Mesodermal cell (in vitro differentiated cells): Measurements from ENCODE around the gene SEC14L6.

Source experiments
- H3K27ac ChIP-seq: 2 replicates; pipeline ENCODE4 v1.7.0; 2013; ENCODE audit warnings: mild to moderate bottlenecking, low read depth, low read length, moderate library complexity; ENCODE audit not compliant: severe bottlenecking
- H3K36me3 ChIP-seq: 2 replicates; pipeline ENCODE4 v1.7.1; 2013; ENCODE audit warnings: mild to moderate bottlenecking, low read length, moderate library complexity; ENCODE audit not compliant: control insufficient read depth, insufficient read depth
- H3K4me1 ChIP-seq: one replicate; pipeline ENCODE4 v1.7.1; 2013; ENCODE audit warnings: mild to moderate bottlenecking, low read length; ENCODE audit not compliant: insufficient read depth, control insufficient read depth, poor library complexity, severe bottlenecking
- H3K4me3 ChIP-seq: 2 replicates; pipeline ENCODE4 v1.7.0; 2013; ENCODE audit warnings: low read length, control low read depth, mild to moderate bottlenecking; ENCODE audit not compliant: insufficient read depth, poor library complexity, severe bottlenecking; ENCODE audit errors: extremely low read depth
- H3K9me3 ChIP-seq: 2 replicates; pipeline ENCODE4 v1.7.1; 2013; ENCODE audit warnings: mild to moderate bottlenecking, low read length, moderate library complexity; ENCODE audit not compliant: control insufficient read depth
- WGBS, 2 experiments: methylation state at CpG; one replicate each; pipeline ENCODE4 v1.1.5; 2013; ENCODE audit warnings: missing lambda C conversion rate in 2 of 2; ENCODE audit not compliant: insufficient coverage in 2 of 2; 5-methylcytosine and 5-hydroxymethylcytosine counted together

SEC14L6 gene

DNA sequence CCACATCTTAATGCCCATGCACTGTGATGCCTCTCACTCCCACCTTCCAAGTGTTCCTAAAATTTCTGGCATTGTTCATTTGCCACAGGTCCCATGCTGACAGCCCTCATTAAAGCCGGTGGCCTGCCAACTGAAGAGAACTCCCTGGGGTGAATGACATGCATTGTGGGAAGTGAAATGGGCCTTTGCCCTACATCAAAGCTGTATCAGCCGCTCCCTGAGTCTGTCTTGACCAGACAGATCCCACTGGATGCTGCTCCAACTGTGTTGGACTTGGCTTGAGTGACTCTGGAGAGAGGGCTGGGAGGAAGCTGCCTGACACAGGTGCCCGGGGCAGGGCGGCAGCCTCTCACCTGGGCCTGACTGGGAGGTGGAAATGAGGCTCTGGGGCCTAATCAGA, 32.3 kb downstream of the SEC14L6 start:
- Histone ChIP-seq H3K9me3 (peaks cover 5% of the 10 kb centered on the region), H3K27ac (no peak overlapping the region), H3K4me3 (no peak overlapping the region), H3K4me1 (no peaks in the 10 kb centered on the region), H3K36me3 (no peaks in the 10 kb centered on the region)
- 82 to 100% methylated on average over 2 of the region's 4 CpGs for WGBS, 2 experiments

DNA sequence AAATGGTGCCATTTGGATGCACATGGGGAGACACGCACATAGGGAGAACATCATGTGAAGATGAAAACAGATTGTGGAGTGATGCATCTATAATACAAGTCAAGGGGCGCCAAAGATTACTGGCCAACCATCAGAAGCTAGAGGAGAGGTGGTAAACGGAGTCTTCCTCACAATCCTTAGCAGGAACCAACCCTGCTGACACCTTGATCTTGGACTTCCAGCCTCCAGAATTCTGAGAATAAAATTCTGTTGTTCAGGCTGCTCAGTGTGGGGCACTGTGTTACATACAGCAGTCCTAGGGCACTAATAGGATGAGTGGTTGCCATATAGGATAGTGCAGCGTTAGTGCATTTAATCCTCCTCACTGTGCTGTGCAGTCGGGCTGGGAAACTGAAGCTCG, 33.1 kb downstream of the SEC14L6 start:
- Histone ChIP-seq H3K4me3 (no peak overlapping the region), H3K9me3 (peaks cover 5% of the 10 kb centered on the region), H3K4me1 (no peaks in the 10 kb centered on the region), H3K36me3 (no peaks in the 10 kb centered on the region), H3K27ac (no peak overlapping the region)
- WGBS, 2 experiments = 88 to 92% methylated on average over 4 to 6 of the region's 6 CpGs

DNA sequence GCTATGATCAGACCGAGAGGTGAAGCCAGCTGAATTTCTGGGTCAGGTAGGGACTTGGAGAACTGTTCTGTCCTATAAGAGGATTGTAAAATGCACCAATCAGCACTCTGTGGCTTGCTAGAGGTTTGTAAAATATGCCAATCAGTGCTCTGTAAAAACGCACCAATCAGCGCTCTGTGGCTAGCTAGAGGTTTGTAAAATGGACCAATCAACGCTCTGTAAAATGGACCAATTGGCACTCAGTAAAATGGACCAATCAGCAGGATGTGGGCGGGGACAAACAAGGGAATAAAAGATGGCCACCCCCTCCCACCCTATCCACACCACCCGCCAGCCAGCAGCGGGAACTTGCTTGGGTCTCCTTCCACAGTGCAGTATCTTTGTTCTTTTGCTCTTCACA, 34.6 kb downstream of the SEC14L6 start:
- Histone ChIP-seq H3K27ac (no peak overlapping the region), H3K9me3 (peaks cover 5% of the 10 kb centered on the region), H3K4me3 (no peak overlapping the region), H3K36me3 (no peaks in the 10 kb centered on the region), H3K4me1 (no peaks in the 10 kb centered on the region)
- WGBS, 2 experiments = 92 to 98% methylated on average over 5 to 7 of the region's 7 CpGs

DNA sequence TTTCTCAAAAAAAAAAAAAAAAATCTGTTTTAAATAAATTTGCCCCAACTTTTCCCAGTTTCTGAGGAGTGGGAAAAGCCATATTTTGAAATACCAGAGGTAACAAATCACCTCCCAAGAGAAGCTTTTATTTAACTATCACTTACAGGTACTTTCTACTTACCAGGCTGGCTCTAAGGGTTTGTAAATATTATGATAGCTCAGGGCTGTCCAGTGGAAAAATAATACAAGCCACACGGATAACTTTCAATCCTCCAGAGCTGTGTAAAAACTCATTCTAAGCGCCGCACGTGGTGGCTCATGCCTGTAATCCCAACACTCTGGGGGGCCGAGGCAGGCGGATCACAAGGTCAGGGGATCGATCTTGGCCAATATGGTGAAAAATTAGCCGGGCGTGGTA, 35.4 kb downstream of the SEC14L6 start:
- 90 to 92% methylated on average over 9 of the region's 9 CpGs for WGBS, 2 experiments
- Histone ChIP-seq H3K4me1 (no peaks in the 10 kb centered on the region), H3K27ac (no peak overlapping the region), H3K36me3 (no peaks in the 10 kb centered on the region), H3K9me3 (peaks cover 5% of the 10 kb centered on the region), H3K4me3 (no peak overlapping the region)

DNA sequence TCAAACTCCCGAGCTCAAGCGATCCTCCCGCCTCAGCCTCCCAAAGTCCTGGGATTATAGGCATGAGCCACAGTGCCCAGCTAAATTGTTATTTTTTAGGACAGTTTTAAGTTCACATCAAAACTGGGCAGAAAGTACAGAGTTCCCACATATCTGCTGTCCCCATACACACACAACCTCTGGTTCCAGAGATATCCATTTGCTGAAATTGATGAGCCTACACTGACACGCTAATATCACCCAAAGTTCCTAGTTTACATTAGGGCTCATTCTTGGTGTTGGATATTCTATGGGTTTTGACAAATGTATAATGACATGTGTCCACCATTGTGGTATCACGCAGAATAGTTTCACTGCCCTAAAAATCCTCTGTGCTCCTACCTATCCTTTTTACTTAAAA, 38.3 kb downstream of the SEC14L6 start:
- Histone ChIP-seq H3K4me3 (no peak overlapping the region), H3K27ac (no peak overlapping the region), H3K9me3 (peaks cover 5% of the 10 kb centered on the region), H3K4me1 (no peaks in the 10 kb centered on the region), H3K36me3 (no peaks in the 10 kb centered on the region)
- WGBS, 2 experiments = 20 to 63% methylated on average over 1 to 3 of the region's 5 CpGs

DNA sequence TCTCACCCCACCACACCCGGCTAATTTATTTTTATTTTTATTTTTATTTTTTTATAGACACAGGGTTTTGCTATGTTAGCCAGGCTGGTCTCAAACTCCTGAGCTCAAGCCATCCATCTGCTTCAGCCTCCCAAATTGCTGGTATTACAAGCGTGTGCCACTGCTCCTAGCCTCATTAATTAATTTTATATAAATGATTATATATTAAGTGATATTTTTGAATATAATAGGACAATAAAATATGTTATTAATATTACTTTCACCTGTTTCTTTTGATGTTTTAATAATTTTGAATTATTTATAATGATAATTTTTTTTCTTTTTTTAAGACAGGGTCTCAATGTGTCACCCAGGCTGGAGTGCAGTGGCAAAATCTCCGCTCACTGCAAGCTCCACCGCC, 38.9 kb downstream of the SEC14L6 start:
- no peaks in the 10 kb centered on the region for H3K4me1 ChIP-seq
- no peak overlapping the region for H3K4me3 ChIP-seq
- H3K27ac ChIP-seq = no peak overlapping the region
- 100% methylated on average over 2 of the region's 4 CpGs for WGBS, 2 experiments
- no peaks in the 10 kb centered on the region for H3K36me3 ChIP-seq
- H3K9me3 ChIP-seq = peaks cover 5% of the 10 kb centered on the region

DNA sequence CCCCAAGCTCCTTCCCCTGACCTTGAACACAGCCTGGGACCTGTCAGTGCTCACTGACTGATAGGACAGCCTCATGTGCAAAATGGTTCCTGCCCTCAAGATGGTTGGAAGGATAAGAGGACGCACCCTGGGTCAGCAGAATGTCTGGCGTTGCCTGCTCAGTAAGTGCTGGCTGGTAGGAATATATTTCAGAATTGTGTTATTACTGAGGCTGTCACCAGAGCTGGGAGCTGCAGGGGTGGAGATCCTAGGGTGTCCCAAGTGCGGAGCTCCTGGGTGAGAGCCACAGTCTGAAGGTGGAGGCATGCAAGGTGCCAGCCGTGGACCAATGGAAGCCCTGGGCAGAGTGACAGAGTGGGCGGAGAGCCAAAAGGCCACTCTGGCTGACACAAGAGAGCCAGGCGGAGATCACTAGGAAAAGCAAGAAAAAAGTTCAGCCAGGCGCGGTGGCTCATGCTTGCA, 40.0 kb downstream of the SEC14L6 start:
- H3K4me3 ChIP-seq = no peak overlapping the region
- no peaks in the 10 kb centered on the region for H3K4me1 ChIP-seq
- WGBS, 2 experiments = 91 to 96% methylated on average over 8 of the region's 8 CpGs
- no peaks in the 10 kb centered on the region for H3K9me3 ChIP-seq
- H3K36me3 ChIP-seq = no peaks in the 10 kb centered on the region
- H3K27ac ChIP-seq = no peak overlapping the region

DNA sequence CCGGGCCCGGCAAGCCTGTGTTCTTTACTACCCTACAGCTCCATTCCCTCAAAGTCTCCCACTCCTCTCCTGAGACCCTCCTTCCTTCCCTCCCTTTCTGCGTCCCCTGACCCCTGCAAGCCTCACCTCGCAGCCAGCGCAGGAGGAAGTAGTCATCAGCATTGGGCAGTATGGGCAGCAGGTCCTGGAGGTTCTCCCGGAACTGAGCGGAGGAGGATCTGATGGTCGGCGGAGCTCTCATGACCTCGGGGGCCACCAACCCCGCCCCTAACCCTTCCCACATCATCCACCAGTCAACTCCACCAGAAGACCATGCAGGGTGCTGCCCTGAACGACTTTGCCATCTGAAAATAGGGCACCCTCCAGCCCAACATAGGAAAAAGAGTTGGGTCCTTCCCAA, 43.0 kb downstream of the SEC14L6 start:
- Histone ChIP-seq H3K4me3 (no peak overlapping the region), H3K4me1 (no peaks in the 10 kb centered on the region), H3K36me3 (no peaks in the 10 kb centered on the region), H3K27ac (no peak overlapping the region), H3K9me3 (no peaks in the 10 kb centered on the region)
- WGBS, 2 experiments = 81 to 94% methylated on average over 6 to 9 of the region's 12 CpGs

DNA sequence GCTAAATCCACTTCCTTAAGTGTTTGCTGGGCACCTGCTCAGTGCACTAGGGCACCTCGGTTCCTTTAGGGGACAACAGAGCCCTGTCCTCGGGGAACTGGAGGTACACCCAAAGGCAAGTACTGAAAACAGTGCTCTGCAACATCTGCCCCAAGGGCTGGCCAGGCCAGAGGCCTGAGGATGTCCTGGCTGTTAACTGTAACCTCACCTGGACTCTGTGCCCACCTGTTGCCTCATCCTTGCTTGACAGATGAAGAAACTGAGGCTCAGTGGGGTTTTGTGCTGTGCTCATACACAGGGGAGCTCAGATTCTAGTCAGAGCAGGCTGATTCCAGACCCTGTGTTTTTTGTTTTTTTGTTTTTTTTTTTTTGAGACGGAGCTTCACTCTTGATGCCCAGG, 43.6 kb downstream of the SEC14L6 start:
- 90 to 94% methylated on average over 2 to 3 of the region's 3 CpGs for WGBS, 2 experiments
- no peak overlapping the region for H3K4me3 ChIP-seq
- no peaks in the 10 kb centered on the region for H3K9me3 ChIP-seq
- H3K27ac ChIP-seq = no peak overlapping the region
- no peaks in the 10 kb centered on the region for H3K36me3 ChIP-seq
- no peaks in the 10 kb centered on the region for H3K4me1 ChIP-seq

DNA sequence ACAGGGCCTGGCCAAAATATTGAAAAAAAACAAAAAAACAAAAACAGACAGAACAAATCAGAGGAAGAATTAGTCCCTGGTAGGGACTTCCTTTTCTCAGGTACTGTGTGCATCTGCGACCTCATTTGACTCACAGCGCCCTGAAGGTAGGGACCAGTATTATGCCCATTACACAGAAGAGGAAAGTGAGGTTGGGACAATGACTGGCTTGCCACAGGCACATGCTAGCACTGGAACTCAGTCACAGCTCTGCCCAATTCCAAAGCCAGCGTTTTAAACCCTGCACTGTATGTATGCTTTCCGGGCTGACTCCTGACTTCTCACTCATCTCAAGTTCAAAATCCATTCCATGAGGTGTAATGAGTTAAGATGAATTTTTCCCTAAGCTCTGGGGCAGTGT, 44.4 kb downstream of the SEC14L6 start:
- Histone ChIP-seq H3K36me3 (no peaks in the 10 kb centered on the region), H3K4me1 (no peaks in the 10 kb centered on the region), H3K9me3 (no peaks in the 10 kb centered on the region), H3K4me3 (no peak overlapping the region), H3K27ac (no peak overlapping the region)
- 100% methylated on average over 1 of the region's 4 CpGs for WGBS, 2 experiments

DNA sequence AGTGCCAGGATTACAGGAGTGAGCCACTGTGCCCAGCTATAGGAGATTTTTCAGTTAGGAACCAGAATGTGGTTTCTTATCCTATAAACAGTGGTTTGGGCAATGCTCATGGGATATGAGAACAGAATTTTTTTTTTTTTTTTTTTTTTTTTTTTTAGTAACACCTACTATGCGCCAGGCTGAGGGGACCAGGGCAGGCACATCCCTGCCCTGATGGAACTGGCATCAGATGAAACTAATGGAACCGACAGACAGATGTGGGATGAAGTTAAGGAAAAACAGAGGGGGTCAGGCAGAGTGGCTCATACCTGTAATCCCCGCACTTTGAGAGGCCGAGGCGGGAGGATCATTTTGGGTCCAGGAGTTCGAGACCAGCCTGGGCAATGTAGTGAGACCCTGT, 45.9 kb downstream of the SEC14L6 start:
- H3K4me3 ChIP-seq = no peak overlapping the region
- no peaks in the 10 kb centered on the region for H3K4me1 ChIP-seq
- no peaks in the 10 kb centered on the region for H3K9me3 ChIP-seq
- H3K27ac ChIP-seq = no peak overlapping the region
- 87 to 100% methylated on average over 1 to 3 of the region's 6 CpGs for WGBS, 2 experiments
- H3K36me3 ChIP-seq = no peaks in the 10 kb centered on the region
